Measurements from ENCODE around the gene BAZ2A.

GRCh38 chr12:56616244-56616643 lies 13.9 kb downstream of the BAZ2A start:
- no peak for TF ChIP-seq CTCF (conservative IDR thresholded peaks at IDR 0.05; ENCODE audit: low read length)
- TF ChIP-seq EZH2phosphoT487 (IDR thresholded peaks at IDR 0.05; ENCODE audit: borderline replicate concordance), result no peak
